GM03348 (cell line): ENCODE results near the gene ERMARD.

Experiments used
- DNase-seq: peaks from one replicate; pipeline ENCODE4 v3.0.0; 2012; ENCODE audit warnings: low spot score

ERMARD gene

GRCh38 chr6:169751242-169752073 lies at the start of gene ERMARD, which contains the start of gene DYNLT2:
TSS of gene ERMARD (plus strand) at chr6:169751622. CDS start at chr6:169751658, 36 bp downstream.
TSS of gene DYNLT2 (minus strand) at chr6:169751572. CDS start at chr6:169751458, 114 bp downstream.
- DNase-seq = peak; percentile 97

GRCh38 chr6:169701954-169702839 lies 49.2 kb upstream of the ERMARD start, which contains the start of the genes C6orf120 and WDR27:
TSS of gene C6orf120 (plus strand) at chr6:169702126. CDS start at chr6:169702460, 334 bp downstream.
TSS of gene WDR27 (minus strand) at chr6:169702029. CDS start at chr6:169689005, 13,024 bp downstream.
- DNase-seq = peak; percentile 97

- DNase-seq = no peak
Observed at GRCh38 chr6:169702840-169703246, 48.6 kb upstream of the ERMARD start.

GRCh38 chr6:169707772-169708171 lies 43.6 kb upstream of the ERMARD start:
- no peak for DNase-seq

- no peak for DNase-seq
Observed at GRCh38 chr6:169709293-169709692, 42.1 kb upstream of the ERMARD start.

- DNase-seq = no peak
Observed at GRCh38 chr6:169710009-169710408, 41.4 kb upstream of the ERMARD start.

- no peak for DNase-seq
Observed at GRCh38 chr6:169714178-169714577, 37.2 kb upstream of the ERMARD start.

GRCh38 chr6:169714595-169714994 lies 36.8 kb upstream of the ERMARD start:
- no peak for DNase-seq

GRCh38 chr6:169719117-169719516 lies 32.3 kb upstream of the ERMARD start:
- DNase-seq = no peak

- no peak for DNase-seq
Observed at GRCh38 chr6:169720207-169720855, 31.1 kb upstream of the ERMARD start.

- peak; percentile 67 for DNase-seq
Observed at GRCh38 chr6:169722362-169723199, 28.8 kb upstream of the ERMARD start.

GRCh38 chr6:169723200-169723909 lies 28.1 kb upstream of the ERMARD start:
- DNase-seq = peak; percentile 74

GRCh38 chr6:169723991-169724493 lies 27.4 kb upstream of the ERMARD start:
- DNase-seq = peak; percentile 89

GRCh38 chr6:169724494-169725124 lies 26.8 kb upstream of the ERMARD start, which contains the start of gene PHF10:
TSS of gene PHF10 (minus strand) at chr6:169724500. CDS start at chr6:169723931, 569 bp downstream.
- DNase-seq = peak; percentile 85

GRCh38 chr6:169725125-169726048 lies 26.0 kb upstream of the ERMARD start:
- no peak for DNase-seq

- DNase-seq = no peak
Observed at GRCh38 chr6:169726049-169726400, 25.4 kb upstream of the ERMARD start.

GRCh38 chr6:169726963-169727362 lies 24.5 kb upstream of the ERMARD start:
- no peak for DNase-seq

- DNase-seq = no peak
Observed at GRCh38 chr6:169729961-169730360, 21.5 kb upstream of the ERMARD start.
